Testis (tissue), 2 donors: Measurements from ENCODE around the gene LRMDA.

Source experiments
- CTCF ChIP-seq, 3 experiments: fragments of 450-650 bp in 2 of 3; fragments of 200-600 bp in 1 of 3; sonication (generic) in 1 of 3; IDR thresholded peaks; one replicate each; pipeline ENCODE4 v1.5.1; 2016 to 2019; ENCODE audit warnings: antibody characterized with exemption in 3 of 3, mild to moderate bottlenecking in 2 of 3, moderate library complexity in 1 of 3
- POLR2A ChIP-seq: fragments of 450-650 bp; IDR thresholded peaks from one replicate; pipeline ENCODE4 v1.6.1; 2017; ENCODE audit warnings: antibody characterized with exemption, mild to moderate bottlenecking, moderate library complexity

GRCh38 chr10:75982611-75983369 is 551.4 kb downstream of the LRMDA start:
- TF ChIP-seq CTCF (IDR thresholded peaks at IDR 0.05) = no peak
- TF ChIP-seq POLR2A = no peak
